ENCODE results near the gene CLEC18A. TPM values are rescaled to one million over a fixed set of nuclear protein-coding genes. Genes with fewer than 3 reads are reported as not detected.
"Not testable (repeated sequence)": the region's sequence is repeated elsewhere in the genome, so short reads cannot be mapped to it uniquely, and the experiment has no call there.

The CLEC18A gene
- total RNA-seq (2012; rRNA removed) (under 0.01 TPM in 1 of 2 replicates, not detected in the other), polyA plus RNA-seq (2012; rRNA removed) (0.04 TPM in 1 of 2 replicates, not detected in the other), Bru-seq, nascent RNA (percentile 11 among the genes with signal in this experiment), BruChase-seq, experiment 1, labeled RNA remaining after a 6-hour chase (percentile 31 among the genes with signal in this experiment), BruChase-seq, experiment 2, labeled RNA remaining after a 2-hour chase (percentile 25 among the genes with signal in this experiment)
- 0.02 TPM in 1 of 2 replicates, not detected in the other for polyA plus RNA-seq (2012; cell fraction: cytosol; rRNA removed)
- 0.41 and 0.85 TPM in 2 replicates for polyA plus RNA-seq (2012; cell fraction: nucleus; rRNA removed; ENCODE audit: low replicate concordance)
- long read RNA-seq = 0 reads

- intact Hi-C loops (cut with micrococcal nuclease); H3K4me3 ChIP-seq (ENCODE audit: insufficient read depth, low read depth, low read length); H3K4ac ChIP-seq (ENCODE audit: low read depth, low read length); H3K56ac ChIP-seq (ENCODE audit: extremely low read depth, insufficient read depth, low read length); H2AK5ac ChIP-seq (ENCODE audit: low read depth, low read length); H2BK120ac ChIP-seq (ENCODE audit: low read depth, low read length); H3K27ac ChIP-seq (ENCODE audit: insufficient read depth, low read length); H3K4me2 ChIP-seq (ENCODE audit: low read depth, low read length); H4K20me1 ChIP-seq (ENCODE audit: insufficient read depth, low read length); H4K5ac ChIP-seq (ENCODE audit: low read depth, low read length); H3K9ac ChIP-seq (ENCODE audit: low read depth, low read length); H4K91ac ChIP-seq (ENCODE audit: insufficient read depth, low read depth, low read length); DNase-seq; H2BK15ac ChIP-seq (ENCODE audit: low read depth, low read length); H4K8ac ChIP-seq (ENCODE audit: low read depth in 2 of 2, low read length in 2 of 2); H3K14ac ChIP-seq (replicated peaks; ENCODE audit: low read depth, low read length); H3K9me3 ChIP-seq (ENCODE audit: control insufficient read depth, insufficient read depth, low read length); H2AK9ac ChIP-seq (replicated peaks; ENCODE audit: low read depth, low read length, poor library complexity); H3K9me1 ChIP-seq (ENCODE audit: insufficient read depth, low read length); POLR2A ChIA-PET (ENCODE audit: unreplicated experiment); H3K23ac ChIP-seq (ENCODE audit: low read depth, low read length); dilution Hi-C loops (cut with HindIII; ENCODE audit: low sequenced_read_pairs, unreplicated experiment); H2AFZ ChIP-seq (replicated peaks; ENCODE audit: low read length, poor library complexity); H3K27me3 ChIP-seq (ENCODE audit: control insufficient read depth, insufficient read depth, low read length); H2BK5ac ChIP-seq (ENCODE audit: low read depth, low read length, poor library complexity, severe bottlenecking); CTCF ChIA-PET; H3K18ac ChIP-seq (ENCODE audit: low read depth, low read length); H2BK20ac ChIP-seq (ENCODE audit: low read depth, low read length); H3K36me3 ChIP-seq (ENCODE audit: control insufficient read depth, insufficient read depth, low read length); H3K79me1 ChIP-seq (ENCODE audit: low read depth in 1 of 2, low read length in 2 of 2); in situ Hi-C loops (cut with MboI; ENCODE audit: low sequenced_read_pairs); BruUV-seq (replicated peaks); H3K4me1 ChIP-seq (ENCODE audit: control insufficient read depth, insufficient read depth, low read length): not testable (repeated sequence)
- peak; percentile 84 for ATAC-seq (ENCODE audit: low read depth)
- no CpG with 5 or more reads among the region's 26 CpGs for WGBS, 2 experiments (ENCODE audit: extremely low coverage in 2 of 2, insufficient read length in 1 of 2)
These were observed at the start of gene CLEC18A for GRCh38 chr16:69951017-69951671. CLEC18A (plus strand) TSS chr16:69951334; CDS start chr16:69951367, 33 bp downstream.
